Measurements from ENCODE around the gene SLC40A1.

The SLC40A1 gene

GRCh38 chr2:189553504-189554088 is 27.0 kb downstream of the SLC40A1 start:
- in situ Hi-C loops (cut with HindIII; ENCODE audit: low sequenced_read_pairs): no loop called here
- DNase-seq (ENCODE audit: low read depth): no peak
- no peak for TF ChIP-seq CTCF (IDR thresholded peaks at IDR 0.05; ENCODE audit: low read depth, low read length, missing control alignments)

GRCh38 chr2:189552991-189553404 is 27.6 kb downstream of the SLC40A1 start:
- in situ Hi-C loops (cut with HindIII; ENCODE audit: low sequenced_read_pairs): no loop called here
- no peak for TF ChIP-seq CTCF (IDR thresholded peaks at IDR 0.05; ENCODE audit: low read depth, low read length, missing control alignments)
- H3K4me3 ChIP-seq (ENCODE audit: low read depth, low read length): no peak overlapping the region
- no peak for DNase-seq (ENCODE audit: low read depth)

More at GRCh38 chr2:189553504-189554088, 27.0 kb downstream of the SLC40A1 start:
- no peak overlapping the region for H3K4me3 ChIP-seq (ENCODE audit: low read depth, low read length)

GRCh38 chr2:189552334-189552990 is 28.1 kb downstream of the SLC40A1 start:
- TF ChIP-seq CTCF (IDR thresholded peaks at IDR 0.05; ENCODE audit: low read depth, low read length, missing control alignments): no peak
- DNase-seq (ENCODE audit: low read depth): no peak
- in situ Hi-C loops (cut with HindIII; ENCODE audit: low sequenced_read_pairs): no loop called here
- H3K4me3 ChIP-seq (ENCODE audit: low read depth, low read length): no peak overlapping the region

- in situ Hi-C loops (cut with HindIII; ENCODE audit: low sequenced_read_pairs): no loop called here
- TF ChIP-seq CTCF (IDR thresholded peaks at IDR 0.05; ENCODE audit: low read depth, low read length, missing control alignments): no peak
- H3K4me3 ChIP-seq (ENCODE audit: low read depth, low read length): no peak overlapping the region
- DNase-seq (ENCODE audit: low read depth): no peak
Measured at GRCh38 chr2:189551808-189552207, 28.8 kb downstream of the SLC40A1 start.

- no peak overlapping the region for H3K4me3 ChIP-seq (ENCODE audit: low read depth, low read length)
- no peak for TF ChIP-seq CTCF (IDR thresholded peaks at IDR 0.05; ENCODE audit: low read depth, low read length, missing control alignments)
- peak; percentile 22 for DNase-seq (ENCODE audit: low read depth)
- in situ Hi-C loops (cut with HindIII; ENCODE audit: low sequenced_read_pairs): no loop called here
Measured at GRCh38 chr2:189549449-189549832, 31.1 kb downstream of the SLC40A1 start.

- in situ Hi-C loops (cut with HindIII; ENCODE audit: low sequenced_read_pairs): no loop called here
- no peak for DNase-seq (ENCODE audit: low read depth)
- no peak overlapping the region for H3K4me3 ChIP-seq (ENCODE audit: low read depth, low read length)
- TF ChIP-seq CTCF (IDR thresholded peaks at IDR 0.05; ENCODE audit: low read depth, low read length, missing control alignments): no peak
Measured at GRCh38 chr2:189548666-189549448, 31.7 kb downstream of the SLC40A1 start.
